GM18861 (cell line): Measurements from ENCODE around the gene SLITRK4.

Experiments
- ATAC-seq: cut with Tn5 transposase; IDR thresholded peaks from one replicate; pipeline ENCODE4 v1.9.1; 2021; ENCODE audit not compliant: unreplicated experiment

Gene SLITRK4

DNA sequence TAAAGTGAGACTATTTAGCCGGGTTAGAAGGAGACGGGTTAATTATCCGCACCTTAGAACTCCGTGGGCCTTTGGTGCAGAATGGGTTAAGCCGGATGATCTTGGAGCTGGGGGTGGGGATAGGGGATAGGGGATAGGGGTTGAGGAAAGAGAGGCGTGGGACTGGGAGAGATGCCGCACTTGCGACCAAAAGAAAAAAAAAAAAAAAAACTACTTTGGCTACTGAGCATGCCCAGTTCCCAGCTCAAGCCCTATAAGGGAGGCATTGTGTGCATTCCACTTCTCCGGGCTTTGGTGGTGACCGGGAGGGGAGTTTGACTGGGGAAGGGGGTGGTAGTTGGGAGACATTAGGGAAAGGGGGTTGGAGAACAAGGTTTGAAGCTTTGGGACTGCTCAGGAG lies at the start of gene SLITRK4:
Gene SLITRK4, minus strand, starts transcription at position 187 of the 400 bp plus-strand sequence. CDS start 4,993 bp downstream, outside the sequence.
- no peak for ATAC-seq

DNA sequence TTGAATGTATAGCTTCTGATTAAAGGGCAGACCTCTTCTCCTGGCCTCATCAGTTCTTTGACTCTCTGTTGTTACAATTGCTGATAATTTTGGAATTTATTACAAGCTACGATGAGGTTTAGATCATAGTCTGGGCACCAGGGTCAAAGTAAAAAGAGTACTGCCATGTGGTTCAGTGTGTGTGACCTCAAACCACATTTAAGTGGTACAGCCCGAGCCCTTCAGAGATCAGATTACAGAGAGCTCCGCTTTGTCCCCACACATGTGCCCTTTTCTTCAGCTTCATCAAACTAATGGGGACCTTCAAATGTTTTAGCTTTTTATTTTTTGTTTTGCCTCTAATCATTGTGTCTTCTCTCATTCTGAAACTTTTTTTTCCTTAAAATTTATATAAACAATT lies 47.6 kb upstream of the SLITRK4 start:
- ATAC-seq, result no peak

- no peak for ATAC-seq
Measured at GRCh38 chrX:143674926-143675325, 39.0 kb upstream of the SLITRK4 start.

- no peak for ATAC-seq
Measured at GRCh38 chrX:143669395-143669794, 33.5 kb upstream of the SLITRK4 start.

DNA sequence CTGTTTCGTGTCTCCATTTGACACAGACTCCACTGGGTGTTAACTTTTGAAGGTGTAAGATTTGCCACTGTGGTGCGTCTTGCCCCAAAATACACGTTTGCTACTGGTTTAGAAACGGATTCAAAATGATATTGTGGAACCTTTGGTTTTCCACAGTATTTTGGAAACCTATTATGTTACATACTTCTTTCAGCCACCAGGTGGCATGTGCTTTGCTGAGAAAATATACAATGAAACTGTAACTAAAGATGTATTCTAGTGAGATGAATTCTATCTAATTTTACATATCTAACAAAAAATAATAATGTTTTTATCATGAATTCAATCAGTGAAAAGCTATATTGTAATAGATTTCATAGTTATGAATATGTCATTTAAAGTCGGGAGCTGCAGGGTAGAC lies 28.4 kb upstream of the SLITRK4 start:
- peak; percentile 74 for ATAC-seq

DNA sequence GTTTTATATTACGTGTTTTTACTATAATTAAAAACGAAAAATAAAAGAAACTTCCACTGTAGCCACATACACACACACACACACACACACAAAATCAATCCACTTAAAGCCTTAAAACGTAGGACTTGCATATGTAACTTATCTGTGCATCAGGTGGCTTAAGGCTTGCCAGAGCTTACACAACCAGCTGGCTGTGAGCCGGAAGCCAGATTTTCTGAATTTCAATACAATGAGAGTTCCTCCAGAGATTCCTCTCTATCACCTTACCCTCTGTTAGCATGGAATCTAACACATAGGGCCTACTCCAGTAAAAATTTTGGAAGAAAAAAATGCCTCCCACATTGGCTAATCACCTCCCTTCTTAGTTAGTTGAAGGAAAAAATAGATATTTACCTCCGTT lies 27.9 kb upstream of the SLITRK4 start:
- no peak for ATAC-seq

DNA sequence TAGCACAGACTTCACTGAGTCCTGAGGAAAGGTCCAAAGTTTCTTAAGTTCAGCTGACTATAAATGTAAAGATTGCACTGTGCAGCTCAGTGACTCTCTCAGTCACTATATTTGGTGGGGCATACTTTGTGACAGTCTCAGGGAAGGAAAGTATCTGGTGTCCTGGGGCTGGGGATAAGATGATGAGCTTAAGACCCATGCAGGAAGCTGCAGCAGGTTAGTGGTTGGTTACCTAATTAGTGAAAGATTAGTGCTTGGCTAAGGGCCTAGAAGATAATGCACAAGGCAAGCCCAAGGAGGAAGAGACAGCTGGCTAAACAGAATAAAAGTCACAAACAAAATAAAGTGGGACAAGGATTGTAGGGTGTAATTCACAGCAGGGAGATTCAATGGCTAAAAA lies 25.4 kb upstream of the SLITRK4 start:
- no peak for ATAC-seq

DNA sequence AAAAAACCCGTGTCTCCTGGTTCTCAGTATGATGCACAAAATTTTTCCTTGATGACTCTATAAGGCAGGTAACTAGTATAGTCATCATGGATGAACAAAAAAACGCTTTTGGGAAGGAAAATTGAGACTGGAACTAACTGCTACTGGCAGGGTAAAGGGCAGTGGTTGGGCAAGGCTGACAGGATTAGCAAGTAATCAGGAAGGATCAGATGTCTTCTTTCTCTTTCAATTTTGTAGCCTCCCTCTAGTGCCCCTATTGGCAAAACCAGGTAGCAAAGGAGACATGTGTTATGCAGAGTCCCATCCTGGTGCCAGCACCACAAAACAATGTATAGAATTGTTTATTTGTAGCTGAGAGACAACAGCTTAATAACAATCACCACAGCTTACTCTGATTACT lies 12.8 kb upstream of the SLITRK4 start:
- peak; percentile 93 for ATAC-seq

DNA sequence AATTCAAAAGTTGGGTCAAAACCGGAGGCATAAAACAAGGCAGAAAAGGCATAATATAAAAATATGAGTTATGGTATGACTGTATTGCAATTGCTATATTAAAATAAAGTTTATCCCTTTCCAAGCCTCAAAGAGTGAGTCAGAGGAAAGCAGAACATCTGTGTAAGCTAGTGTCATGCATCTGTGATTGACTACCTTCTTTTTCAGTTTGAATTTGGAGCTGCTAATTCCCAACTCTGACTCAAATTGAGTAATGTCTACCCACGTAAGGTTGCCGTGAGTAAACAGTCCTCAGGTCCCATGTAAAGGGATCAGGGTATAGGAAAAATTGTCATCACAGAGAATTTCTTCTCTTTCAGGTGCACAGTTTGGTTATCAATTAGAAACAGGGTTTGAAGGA lies 6.5 kb upstream of the SLITRK4 start:
- ATAC-seq, result no peak

- ATAC-seq, result no peak
Measured at GRCh38 chrX:143636831-143637230, 930 bp upstream of the SLITRK4 start.

GRCh38 chrX:143634663-143635455 lies 1.0 kb downstream of the SLITRK4 start:
- no peak for ATAC-seq

DNA sequence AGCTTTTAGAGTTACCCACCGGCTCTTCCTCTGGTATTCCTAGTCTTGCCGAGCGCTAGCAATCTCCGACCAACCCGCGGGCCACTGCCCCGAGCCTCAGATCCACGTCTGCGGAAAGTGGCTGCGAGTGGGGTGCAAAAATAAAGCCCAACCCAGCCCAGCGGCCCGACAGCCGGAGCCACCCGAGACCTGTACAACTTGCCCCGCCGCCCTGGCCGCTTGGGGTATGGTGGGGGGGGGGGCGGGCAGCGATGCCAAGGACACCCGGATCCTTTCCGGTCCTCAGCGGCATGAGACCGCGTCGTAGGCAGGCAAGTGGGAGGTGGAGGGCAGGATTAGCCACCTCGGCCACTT lies 1.6 kb downstream of the SLITRK4 start:
- no peak for ATAC-seq

DNA sequence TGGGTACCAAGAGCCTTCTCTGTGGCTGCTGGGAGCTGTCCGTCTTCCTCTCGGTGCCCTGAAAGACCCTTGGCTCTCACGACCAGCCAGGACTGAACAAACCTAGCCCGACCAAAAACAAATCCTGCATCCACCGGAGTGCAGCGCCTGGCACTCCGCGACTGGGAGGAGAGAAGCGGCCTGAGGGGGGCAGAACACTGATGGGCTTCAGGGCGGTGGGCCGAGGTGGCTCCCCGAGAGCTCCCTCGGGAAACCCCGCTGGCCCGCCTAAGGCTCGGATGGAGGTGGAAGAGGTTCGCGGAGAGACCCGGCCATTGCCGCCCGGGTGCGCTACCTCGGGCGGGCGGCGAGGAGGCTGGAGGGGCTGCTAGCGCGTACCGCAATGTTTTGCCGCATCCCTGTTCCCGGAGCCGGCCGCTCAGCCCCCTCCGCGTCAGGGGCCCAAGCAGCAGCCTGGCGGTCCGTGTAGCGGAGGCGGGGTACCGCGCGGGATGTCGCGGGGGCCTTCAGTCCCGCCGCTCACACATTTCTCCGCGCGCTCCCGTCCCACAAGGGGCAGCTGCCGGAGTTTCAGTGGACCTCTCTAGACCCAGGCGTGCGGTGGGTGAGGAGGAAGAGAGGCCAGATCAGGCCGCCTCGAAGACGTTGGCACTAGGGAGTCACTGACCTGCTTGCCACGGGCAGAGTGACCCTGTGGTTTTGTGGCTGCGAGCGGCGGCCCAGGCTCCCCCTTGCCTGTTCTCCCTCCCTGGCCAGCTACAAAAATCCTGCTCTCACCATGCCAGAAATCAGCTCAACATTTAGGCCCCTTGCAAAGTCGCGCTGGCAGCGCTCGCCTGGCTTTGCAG lies 2.2 kb downstream of the SLITRK4 start:
- no peak for ATAC-seq

DNA sequence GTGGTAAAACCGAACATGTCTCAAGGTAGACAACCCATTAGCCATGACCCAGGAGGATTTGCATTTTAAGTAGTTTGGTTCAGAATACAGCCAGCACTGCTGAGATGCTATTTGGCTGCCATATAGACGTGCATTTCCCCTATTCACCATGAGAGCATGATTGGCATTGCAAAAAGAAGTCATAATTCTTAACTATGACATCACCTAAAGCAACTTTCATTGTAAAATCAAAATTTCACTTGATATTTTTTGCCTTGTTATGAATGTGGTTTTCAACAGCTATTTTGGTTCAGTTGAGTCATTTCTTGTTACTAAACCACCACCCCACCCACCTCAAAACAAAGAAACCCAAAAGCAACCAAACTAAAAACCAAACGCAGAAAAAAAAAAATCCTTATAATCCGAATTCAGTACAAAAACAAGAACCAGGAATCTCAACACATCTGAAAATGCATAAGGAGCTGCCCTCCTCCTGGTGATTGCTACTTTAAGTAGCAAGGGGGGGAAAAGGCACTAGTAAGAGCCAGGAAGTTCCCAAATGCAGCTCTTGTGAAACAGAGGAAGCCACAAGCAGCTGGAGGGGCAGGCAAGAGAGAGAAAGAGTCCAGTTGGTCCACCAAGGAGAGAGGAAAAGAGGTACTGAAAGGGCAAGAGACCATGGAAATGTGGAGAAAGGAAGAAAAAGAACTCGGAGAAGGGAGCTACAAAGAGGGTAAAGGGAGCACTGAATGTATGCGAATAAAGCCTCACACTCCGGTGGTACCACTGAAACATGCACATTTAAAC lies 3.1 kb downstream of the SLITRK4 start:
- no peak for ATAC-seq

DNA sequence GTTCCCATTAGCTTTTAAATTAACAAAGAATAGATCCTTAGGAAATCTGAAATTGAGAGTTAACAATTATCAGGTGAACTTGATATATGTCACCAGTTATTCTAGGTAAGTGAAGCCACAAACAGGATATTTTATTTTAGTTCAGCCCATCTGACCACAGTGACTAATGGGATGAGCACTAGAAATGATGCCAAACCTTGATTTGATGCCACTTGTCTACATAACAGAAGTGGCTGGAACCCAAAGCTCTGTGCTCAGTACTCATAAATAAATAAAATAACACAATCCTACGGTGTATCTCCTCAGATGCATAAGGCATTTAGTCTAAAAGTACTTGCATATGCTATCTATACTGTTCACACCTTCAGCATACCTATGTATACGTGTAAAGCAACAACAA lies 12.2 kb downstream of the SLITRK4 start:
- ATAC-seq, result no peak

DNA sequence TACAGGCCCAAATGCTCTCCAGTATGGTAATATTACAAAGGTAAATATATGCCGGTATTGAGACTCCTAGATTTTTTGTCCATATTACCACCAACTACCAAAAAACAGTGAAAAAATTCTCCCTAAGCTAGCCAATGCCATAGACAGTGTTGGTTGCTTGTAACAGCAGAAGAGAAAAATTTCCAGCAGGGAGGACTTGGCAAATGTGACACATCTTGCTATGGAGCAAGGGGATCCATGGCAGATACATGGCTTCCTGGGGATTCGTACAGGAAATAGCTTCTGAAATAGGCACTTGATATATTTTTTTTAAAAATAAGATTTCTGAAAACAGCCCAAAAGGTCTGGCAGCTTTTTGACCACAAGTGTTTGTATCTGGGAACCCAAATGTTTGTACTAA lies 14.6 kb downstream of the SLITRK4 start:
- no peak for ATAC-seq

GRCh38 chrX:143615851-143616250 lies 20.1 kb downstream of the SLITRK4 start:
- no peak for ATAC-seq

DNA sequence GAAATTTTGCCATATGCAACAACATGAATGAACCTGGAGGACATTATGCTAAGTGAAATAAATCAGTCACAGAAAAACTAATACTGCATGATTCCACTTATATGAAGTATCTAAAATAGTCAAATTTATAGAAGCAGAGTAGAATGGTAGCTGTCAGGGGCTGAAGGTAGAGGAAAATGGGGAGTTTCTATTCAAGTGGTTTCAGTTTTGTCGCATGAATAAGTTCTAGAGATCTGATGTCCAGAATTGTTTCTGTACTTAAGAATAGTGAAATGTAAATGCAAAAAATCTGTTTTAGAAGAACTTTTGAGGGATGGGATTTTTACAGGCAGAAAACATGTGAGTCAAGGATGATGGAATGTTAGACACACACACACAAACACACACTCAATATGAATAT lies 34.1 kb downstream of the SLITRK4 start:
- no peak for ATAC-seq

DNA sequence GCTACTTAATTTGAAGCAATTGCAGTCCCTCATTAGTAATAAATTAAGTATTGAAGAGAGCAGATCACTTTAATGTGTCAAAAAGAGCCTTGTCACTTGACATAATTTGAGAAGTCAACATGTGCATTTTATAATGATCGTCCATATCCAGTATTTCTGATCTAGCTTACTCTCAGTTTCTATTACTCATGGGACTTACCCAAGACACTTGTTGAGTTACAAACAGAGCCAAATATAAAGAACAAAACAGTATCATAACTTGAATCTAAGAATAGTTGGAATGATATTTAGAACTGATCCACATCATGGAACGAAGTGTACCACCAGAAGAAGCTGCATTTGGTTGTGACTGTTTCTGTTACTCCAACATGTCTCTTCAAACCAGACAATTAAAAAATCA lies 54.7 kb downstream of the SLITRK4 start:
- no peak for ATAC-seq

DNA sequence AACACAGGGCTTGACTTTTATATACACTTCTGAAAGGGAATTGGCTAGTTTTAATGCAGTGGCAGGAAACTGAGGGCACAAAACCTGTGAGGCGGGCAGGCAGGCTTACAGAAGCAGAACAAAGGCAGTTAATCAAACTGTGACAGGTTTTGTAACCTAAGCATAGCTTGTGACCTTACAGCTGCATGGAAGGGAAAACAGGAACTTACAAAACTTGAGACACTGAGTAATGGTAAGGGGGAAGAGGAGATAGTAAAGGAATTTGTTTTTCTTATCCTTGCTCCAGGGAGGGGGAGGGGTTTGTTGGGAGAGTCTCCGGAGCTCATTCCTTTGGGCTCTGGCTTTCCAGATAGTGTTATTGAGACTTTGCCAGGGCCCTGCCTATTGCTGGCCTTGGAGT lies 55.6 kb downstream of the SLITRK4 start:
- no peak for ATAC-seq
